ENCODE data around the gene PCGF3.

Gene PCGF3

DNA sequence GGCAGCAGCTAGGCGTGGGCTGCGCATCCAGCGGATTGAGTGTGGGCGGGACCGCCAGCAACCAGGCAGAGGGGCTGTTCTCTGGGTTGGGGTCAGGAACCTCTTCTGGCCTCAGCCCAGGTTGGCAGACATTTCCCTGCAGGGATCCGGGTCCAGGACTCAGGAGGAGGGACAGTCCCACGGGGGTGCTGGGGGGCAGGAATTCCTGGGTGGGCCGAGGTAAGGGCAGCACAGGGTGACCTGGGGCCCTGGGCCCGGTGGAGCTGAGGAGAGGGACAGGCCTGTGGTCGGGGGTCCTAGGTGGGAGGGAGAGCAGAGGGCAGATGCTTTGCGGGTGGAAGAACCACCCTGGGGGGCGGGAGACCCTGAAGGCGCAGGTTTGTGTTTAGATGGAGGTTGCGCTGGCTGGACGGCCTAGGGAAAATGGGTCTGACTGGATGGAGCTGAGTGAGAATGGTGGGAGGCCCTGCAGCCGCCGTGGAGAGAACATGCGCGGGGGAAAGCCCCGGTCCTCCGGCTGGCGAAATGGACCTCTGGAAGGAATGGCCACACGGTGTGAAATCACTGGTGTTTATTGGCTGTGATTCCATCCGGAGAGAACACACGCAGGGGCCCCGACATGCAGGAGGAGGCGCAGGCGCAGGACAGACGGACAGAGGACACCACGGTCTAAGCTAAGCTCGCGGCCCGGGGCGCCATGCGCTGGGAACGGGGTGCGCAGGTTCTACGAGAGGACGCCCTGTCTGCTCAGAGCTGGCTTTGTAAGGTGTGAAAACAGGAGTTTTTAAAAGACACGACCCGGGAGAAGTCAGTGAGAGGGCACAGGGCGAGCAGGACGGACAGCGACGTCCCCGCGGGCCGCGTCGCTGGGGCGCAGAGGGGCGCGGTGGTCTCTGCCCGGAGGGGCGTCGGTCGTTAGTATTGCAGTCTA lies 79.0 kb downstream of the PCGF3 start:
- no peak for DNase-seq (ENCODE audit: low read depth)

- DNase-seq (ENCODE audit: low read depth) = no peak
Measured at GRCh38 chr4:785332-786073, 79.9 kb downstream of the PCGF3 start.

DNA sequence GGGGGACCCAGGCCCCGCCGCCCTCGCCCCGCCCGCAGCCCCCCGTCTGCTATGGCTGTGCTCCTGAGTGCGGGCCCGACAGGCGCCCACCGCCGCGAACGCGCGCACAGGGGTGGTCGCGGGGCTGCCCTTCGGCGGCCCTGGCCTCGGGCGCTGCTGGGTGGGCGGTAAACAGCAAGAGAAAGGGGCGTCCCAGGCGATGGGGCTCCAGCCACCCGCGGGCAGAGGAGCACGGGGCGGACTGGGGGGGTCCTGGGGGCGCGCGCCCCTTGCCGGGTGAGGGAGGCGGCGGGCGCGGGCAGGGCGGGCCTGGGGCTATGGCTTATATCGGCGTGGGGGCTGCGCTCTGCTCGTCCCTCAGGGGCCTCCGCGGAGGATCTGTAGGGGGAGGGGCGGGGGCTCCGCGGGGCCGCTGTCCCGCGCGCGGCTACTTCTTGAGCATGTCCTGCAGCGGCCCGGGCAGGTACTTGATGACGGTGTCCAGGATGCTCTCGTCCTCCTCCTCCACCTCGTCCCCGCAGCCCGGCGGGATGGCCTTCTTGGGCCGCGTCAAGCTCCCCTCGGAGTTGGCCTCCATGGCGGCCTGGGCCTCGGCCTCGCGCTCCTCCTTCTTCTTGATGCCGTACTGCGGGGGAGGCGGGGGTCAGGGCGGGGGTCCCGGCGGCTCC lies 80.6 kb downstream of the PCGF3 start:
- DNase-seq (ENCODE audit: low read depth) = no peak

DNA sequence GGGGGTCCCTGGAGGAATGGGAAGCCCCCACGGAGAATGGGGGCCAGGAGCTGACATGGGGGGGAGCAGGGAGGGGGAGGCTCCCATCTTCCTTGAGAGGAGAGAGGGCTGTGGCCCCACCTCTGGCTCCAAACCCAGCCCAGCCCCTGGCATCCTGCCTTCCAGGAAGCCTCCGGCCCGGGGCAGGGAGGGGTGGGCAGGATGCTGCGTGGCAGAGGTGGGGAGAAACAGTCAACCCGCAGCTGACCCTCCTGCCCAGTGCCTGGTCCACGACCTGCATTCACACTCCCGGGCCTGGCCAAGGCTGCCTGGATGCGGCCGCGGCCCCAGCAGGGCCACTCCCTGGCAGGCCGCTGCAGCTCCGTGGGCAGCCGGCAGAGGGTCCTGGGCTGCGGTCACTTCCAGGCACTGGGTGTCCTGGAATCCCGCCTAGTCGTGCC lies 81.2 kb downstream of the PCGF3 start:
- no peak for DNase-seq (ENCODE audit: low read depth)

- no peak for DNase-seq (ENCODE audit: low read depth)
Measured at GRCh38 chr4:787561-787981, 81.9 kb downstream of the PCGF3 start.

GRCh38 chr4:788006-788635 lies 82.5 kb downstream of the PCGF3 start:
- DNase-seq (ENCODE audit: low read depth) = no peak

DNA sequence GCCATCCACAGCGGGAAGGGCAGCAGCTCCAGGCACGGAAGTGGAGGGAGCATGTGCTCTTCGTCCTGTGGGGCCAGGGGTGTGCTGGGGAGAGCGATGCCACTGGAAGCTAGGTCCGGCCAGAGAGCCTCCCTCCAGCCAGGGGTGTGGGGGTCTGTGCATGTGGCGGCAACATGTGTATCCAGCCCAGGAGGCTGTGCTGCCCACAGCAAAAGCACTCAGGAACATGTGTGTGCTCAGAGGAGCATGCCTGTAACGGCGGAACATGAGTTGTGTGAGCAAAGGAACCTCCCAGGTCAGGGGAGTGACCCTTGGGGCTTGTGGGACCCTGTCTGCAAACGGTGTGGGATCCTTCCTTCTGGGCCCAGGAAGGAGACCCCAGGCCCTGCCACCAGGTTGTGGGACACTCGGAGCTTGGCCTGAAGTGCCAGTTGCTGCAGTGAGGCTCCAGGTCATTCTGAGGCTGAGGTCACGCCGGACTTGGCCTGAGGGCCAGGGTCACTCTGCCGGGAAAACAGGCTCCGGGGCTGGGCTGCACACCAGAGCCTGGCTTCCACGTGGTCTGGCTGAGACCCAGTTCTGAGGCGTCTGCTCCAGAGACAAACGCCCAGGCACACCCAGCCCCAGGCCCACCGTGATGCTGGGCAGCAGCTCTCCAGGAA lies 83.1 kb downstream of the PCGF3 start:
- DNase-seq (ENCODE audit: low read depth) = no peak

DNA sequence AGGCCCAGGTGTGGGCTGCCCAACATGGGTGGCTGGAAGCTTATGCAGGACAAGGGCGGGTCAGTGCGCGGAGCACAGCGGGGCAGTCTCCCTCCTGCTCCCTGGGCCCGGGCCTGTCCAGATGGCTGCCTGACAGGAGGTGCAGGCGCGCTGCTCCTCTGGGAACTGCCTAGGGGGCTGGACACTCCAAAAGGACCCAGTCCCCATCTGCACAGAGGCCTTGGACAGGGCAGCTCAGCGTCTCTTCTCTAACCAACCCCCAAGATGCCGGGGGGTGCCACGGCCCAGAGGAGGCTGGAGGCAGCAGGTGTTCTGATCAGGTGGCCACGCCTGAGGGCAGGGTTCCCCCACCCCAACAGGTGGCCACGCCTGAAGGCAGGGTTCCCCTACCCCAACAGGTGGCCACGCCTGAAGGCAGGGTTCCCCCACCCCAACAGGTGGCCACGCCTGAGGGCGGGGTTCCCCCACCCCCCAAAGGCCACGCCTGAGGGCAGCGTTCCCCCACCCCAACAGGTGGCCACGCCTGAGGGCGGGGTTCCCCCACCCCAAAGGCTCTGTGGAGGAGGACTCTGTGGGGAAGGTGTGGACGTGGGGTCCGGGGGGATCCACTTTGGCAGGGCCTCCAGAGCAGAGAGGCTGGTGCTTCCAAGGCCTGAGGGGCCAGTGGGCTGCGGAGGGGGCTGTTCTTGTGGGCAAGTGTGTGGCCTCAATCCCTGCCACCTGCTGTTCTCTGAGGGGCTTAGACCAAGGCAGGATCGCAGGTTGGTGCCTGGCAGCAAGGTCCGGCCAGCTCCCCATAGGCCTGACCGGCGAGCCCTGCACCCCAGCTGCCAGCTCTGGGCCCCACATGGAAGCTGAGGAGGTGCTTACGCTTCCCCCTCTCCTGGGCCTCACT lies 84.2 kb downstream of the PCGF3 start:
- no peak for DNase-seq (ENCODE audit: low read depth)

DNA sequence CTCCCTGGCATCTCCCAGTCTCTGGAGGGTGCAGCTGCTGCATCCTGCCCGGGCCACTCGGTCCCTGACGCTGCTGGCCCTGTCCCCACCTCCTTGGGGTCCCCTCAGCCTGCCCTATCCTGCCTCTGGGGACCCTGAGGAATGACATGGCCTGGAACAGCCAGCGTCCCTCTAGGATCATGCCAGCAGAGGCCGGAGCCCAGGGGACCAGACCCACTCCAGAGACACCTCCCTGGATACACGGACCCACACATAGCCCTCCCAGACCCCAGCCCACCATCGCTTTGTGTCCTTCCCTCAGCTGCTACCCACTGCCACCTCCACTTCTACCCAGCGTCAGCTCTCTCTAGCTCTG lies 84.8 kb downstream of the PCGF3 start:
- no peak for DNase-seq (ENCODE audit: low read depth)

- DNase-seq (ENCODE audit: low read depth) = no peak
Measured at GRCh38 chr4:791252-791897, 85.7 kb downstream of the PCGF3 start.

DNA sequence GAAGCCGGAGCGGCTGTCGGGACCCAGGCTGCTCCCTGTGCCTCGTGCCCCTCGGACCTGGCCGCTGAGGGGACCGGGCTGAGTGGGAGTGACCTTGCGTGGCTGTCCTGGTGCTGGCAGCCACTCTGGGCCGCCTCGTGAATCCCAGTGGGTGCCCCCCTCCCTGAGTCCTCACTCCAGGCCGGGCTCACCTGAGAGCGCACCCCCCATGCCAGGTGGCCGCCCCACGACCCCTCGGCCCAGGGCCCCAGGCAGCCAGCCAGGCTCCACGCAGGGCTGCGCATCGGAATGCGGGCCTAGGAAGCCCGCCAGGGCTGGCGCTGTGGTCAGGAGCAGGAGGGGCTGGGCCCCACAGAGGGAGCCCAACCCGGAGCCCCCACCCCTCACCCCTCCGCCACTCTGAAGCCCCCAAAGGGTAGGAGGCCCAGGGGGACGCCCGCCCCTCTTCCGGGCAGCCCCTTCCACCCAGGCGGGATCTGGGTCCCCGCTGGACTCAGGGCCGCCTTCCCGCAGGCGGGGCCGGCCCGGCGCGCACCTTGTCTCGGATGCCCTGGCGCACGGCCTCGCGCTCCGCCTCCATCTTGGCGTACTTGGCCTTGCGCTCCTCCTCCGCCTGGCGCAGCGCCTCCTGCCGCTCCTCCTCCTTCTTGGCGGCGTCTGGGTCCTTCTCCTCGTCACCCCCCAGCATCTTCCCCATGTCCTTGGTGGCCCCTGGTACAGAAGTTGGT lies 86.4 kb downstream of the PCGF3 start:
- no peak for DNase-seq (ENCODE audit: low read depth)

DNA sequence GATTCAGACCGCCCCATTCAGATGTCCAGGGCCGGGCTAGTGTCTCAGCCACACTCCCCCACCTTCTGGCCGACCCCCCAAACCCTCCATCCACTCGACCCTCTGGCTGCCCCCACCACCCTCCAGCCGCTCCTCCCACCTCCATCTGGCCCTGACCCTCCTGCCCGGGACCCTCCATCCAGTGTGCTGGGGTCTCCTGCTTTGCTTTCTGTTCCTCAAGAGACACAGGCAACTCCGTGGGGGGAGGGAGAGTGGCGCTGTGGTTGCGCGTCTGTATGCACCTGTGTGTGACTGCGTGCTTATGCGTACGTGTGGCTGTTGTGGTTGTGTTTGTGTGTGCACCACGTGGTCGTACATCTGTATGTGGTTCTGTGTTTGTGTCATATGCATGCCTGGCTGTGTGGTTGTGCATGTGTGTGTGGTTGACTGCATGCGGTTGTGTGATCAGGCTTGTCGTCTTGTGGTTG lies 87.0 kb downstream of the PCGF3 start:
- DNase-seq (ENCODE audit: low read depth) = no peak

DNA sequence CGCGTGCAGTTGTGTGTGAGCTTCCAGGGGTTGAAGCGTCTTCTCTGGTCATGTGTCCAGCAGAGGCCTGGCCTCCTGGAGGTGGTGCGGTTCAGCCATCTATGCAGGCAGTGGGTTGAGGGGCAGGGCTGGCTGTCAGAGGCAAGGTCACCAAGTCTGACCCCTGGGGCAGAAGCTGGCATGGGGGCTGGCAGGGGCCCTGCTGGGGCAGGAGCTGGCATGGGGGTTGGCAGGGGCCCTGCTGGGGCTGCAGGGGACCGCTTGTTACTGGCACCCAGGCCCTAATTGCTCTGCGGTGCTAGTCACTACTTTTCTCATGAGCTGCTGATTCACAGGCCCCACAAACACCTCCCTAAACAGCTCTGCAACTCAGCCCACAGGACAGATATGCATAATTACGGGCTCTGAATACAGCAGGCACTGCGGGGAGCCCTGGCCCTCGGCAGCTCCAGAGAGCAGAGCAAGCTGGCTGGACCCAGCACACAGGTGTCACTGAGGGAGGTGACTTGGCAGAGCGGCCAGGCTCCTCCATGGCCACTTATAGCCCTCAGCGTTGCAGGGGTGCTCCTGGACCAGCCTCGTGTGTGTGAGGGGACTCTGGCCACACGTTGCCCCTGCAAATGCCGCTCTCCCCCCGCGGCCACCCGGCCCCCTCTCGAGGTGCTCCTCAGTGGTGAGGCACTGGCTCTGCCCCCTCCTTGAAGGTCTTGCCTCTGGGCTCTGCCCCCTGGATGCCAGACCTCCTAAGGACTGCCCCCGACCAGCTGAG lies 87.6 kb downstream of the PCGF3 start:
- no peak for DNase-seq (ENCODE audit: low read depth)

- no peak for DNase-seq (ENCODE audit: low read depth)
Measured at GRCh38 chr4:793941-794621, 88.4 kb downstream of the PCGF3 start.

DNA sequence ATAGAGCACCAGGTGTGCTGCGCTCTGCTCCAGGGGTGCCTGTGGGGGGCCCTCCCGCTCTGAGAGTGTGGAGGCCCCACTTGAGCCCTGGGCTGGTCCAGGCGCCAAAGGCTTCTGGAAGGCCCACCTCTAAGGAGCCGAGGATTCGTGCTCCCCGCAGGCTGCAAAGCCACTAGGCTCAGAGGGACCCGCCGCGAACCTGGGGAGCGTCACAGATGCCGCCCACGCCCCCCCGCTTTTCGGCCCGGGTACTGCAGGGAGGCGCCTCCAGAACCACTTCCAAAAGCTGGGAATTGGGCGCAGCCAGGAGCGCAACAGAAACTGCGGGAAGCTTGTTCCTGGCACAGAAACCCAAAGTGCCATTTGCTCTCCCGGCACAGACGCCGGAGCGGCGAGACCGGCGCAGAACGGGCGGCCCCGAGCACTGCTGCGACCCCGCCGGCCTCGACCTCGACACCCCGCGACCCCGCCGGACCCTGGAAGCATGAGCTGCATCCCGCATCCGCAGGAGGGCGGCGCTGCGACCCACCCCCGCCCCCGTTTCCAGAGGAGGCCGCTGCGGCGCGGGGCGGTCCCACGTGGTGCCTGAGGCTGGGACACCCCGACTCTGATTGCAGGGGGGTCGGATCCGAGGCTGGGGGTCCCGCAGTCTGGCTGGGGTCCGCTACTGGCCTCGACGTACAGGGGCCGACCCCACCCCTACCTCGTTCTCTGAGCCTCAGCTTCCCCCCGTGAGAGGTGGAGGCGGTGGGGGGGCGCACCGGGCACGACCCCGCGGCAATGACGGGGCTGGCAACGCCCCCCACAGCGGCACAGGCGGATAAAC lies 89.5 kb downstream of the PCGF3 start:
- no peak for DNase-seq (ENCODE audit: low read depth)

GRCh38 chr4:795726-796119 lies 90.1 kb downstream of the PCGF3 start:
- no peak for DNase-seq (ENCODE audit: low read depth)

GRCh38 chr4:796206-796605 lies 90.6 kb downstream of the PCGF3 start:
- DNase-seq (ENCODE audit: low read depth) = no peak

Data from stimulated activated CD8-positive, alpha-beta memory T cell treated with anti-CD3 and anti-CD28 coated beads, Interleukin-7, amount 100 ng/mL, for 24 hours (primary cell).